Measurements from ENCODE around the gene AP3B1. TPM values are rescaled to one million over a fixed set of nuclear protein-coding genes. Genes with fewer than 3 reads are reported as not detected.
A peak's percentile ranks its signal among the peaks of the same experiment; 100 is the strongest.
"Not testable (repeated sequence)": the region's sequence is repeated elsewhere in the genome, so short reads cannot be mapped to it uniquely, and the experiment has no call there.

Gene AP3B1
- total RNA-seq, 1 donor from 2014 or later = 42.0 TPM

DNA sequence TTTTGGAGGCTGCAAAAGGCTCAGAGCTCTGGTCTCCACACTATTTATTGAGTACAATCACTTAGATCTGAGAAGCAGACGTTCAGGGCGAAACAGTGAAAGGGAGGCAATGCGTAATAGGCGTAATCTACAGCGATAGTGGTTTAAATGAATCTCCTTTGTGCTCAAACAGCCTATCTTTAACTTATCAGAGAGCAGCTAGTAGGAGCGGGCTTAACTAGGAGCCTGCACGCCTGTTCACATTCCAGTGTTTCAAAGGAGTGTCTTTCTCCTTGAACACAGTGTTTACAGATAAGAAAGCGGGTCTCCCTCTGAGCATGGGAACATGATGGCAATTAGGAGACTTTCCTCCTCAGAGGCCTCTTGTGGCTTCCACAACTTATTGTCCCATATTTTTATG lies 49.4 kb downstream of the AP3B1 start:
- no peak for DNase-seq (ENCODE audit: low spot score in 2 of 2)
- FAIRE-seq = no peak

- no peak for DNase-seq (ENCODE audit: low spot score in 2 of 2)
- no peak for FAIRE-seq
Observed at GRCh38 chr5:78243639-78244038, 50.9 kb downstream of the AP3B1 start.

- DNase-seq (ENCODE audit: low spot score in 2 of 2) = no peak
- FAIRE-seq = no peak
Observed at GRCh38 chr5:78243091-78243490, 51.4 kb downstream of the AP3B1 start.

- FAIRE-seq (no peak), DNase-seq (ENCODE audit: low spot score in 2 of 2) (no peak)
Observed at GRCh38 chr5:78242001-78242400, 52.5 kb downstream of the AP3B1 start.

DNA sequence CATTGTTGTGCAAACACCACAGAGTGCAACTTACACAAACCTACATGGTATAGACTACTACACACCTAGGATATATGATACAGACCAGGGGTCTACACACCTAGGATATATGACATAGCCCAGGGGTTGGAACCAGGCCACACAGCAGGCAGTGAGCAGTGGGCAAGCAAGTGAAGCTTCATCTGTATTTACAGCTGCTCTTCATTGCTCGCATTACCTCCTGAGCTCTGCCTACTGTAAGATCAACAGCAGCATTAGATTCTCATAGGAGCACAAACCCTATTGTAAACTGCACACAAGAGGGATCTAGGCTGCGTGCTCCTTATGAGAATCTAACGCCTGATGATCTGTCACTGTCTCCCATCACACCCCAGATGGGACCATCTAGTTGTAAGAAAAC lies 56.6 kb downstream of the AP3B1 start:
- no peak for FAIRE-seq
- DNase-seq (ENCODE audit: low spot score in 2 of 2) = no peak

- FAIRE-seq (no peak), DNase-seq (ENCODE audit: low spot score in 2 of 2) (no peak)
Observed at GRCh38 chr5:78236046-78236445, 58.5 kb downstream of the AP3B1 start.

GRCh38 chr5:78235289-78235688 lies 59.2 kb downstream of the AP3B1 start:
- FAIRE-seq (no peak), DNase-seq (ENCODE audit: low spot score in 2 of 2) (no peak)

- DNase-seq (ENCODE audit: low spot score in 2 of 2) (no peak), FAIRE-seq (no peak)
Observed at GRCh38 chr5:78234804-78235203, 59.7 kb downstream of the AP3B1 start.

GRCh38 chr5:78232163-78232562 lies 62.3 kb downstream of the AP3B1 start:
- no peak for FAIRE-seq
- DNase-seq (ENCODE audit: low spot score in 2 of 2) = no peak

DNA sequence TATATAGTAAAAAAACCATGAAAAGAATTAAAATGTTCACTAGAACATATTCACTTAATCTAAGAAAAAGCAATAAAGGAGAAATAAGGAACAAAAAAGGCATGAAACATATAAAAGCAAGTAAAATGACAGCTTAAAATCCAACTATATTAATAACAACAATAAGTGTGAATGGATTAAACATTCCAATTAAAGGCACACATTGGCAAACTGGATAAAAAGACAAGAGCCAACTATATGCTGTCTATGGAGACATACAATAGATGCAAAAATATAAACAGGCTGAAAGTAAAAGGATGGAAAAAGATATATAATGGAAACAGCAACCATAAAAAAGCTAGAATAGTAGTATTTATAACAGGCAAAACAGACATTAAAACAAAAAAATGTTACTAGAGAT lies 70.1 kb downstream of the AP3B1 start:
- DNase-seq (ENCODE audit: low spot score in 2 of 2) (no peak), FAIRE-seq (no peak)

GRCh38 chr5:78221964-78222451 lies 72.5 kb downstream of the AP3B1 start:
- DNase-seq (ENCODE audit: low spot score in 2 of 2) (no peak), FAIRE-seq (no peak)

GRCh38 chr5:78221467-78221866 lies 73.0 kb downstream of the AP3B1 start:
- DNase-seq (ENCODE audit: low spot score in 2 of 2) = no peak
- no peak for FAIRE-seq

DNA sequence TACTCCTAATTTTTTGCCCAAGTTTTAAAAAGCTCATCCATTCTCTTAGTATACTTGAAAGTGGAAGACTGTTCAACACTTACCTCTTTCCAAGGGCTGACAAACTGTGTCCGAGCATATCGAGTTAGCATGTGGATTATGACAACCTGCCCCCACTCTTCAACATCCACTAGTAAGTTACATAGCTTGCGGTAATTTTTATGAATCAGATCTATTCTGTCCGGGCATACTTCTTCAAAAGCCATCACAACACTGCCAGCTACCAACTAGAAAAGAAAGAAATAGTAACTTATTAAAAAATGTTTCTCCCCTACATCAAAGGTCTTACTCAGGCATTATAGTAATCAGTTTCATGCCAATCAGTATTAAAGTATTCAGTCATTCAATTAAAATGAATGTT lies 78.5 kb downstream of the AP3B1 start:
- FAIRE-seq (no peak), DNase-seq (ENCODE audit: low spot score in 2 of 2) (no peak)

GRCh38 chr5:78215565-78215964 lies 78.9 kb downstream of the AP3B1 start:
- no peak for DNase-seq (ENCODE audit: low spot score in 2 of 2)
- FAIRE-seq = no peak

DNA sequence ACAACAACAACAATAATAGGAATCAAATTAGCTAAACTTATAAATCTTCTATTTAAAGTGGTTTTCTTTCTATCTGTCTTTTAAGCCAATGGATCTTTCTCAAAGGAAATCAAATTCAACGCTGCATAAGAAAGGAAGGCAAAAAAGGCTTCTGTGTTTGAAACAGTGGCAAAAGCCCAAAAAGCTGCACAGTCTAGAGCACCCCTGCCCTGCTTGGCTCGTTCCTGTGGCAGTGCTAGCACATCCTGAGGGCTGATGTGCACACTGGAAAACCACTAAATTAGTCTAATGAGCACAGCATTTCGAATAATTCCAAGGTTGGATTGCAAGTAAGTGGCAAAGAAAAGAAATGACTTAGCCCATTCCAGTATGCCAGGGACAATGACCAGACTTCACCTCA lies 80.7 kb downstream of the AP3B1 start:
- DNase-seq (ENCODE audit: low spot score in 2 of 2) = peak; percentile 2 to 3
- no peak for FAIRE-seq

GRCh38 chr5:78211052-78211451 lies 83.4 kb downstream of the AP3B1 start:
- FAIRE-seq (no peak), DNase-seq (ENCODE audit: low spot score in 2 of 2) (no peak)

DNA sequence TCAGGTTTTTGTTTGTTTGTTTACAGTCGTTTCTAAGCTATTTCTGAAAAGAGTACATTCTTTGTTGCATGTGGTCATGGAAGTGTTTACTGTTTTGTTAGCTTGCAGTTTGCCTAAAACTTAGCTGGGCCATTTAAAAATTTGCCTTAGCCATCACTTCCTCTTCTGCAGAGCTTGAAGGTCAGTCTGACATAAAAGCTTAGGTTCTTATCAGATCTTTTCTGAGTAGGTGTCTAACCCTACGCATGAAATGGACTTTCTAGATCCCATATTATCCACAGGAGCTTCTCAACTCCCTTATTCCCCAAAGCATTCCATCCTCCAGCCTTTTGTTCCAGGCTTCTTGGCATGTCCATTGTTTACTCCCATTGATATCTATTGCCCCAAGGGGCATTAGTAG lies 90.3 kb downstream of the AP3B1 start:
- FAIRE-seq = no peak
- DNase-seq (ENCODE audit: low spot score in 2 of 2) = no peak

DNA sequence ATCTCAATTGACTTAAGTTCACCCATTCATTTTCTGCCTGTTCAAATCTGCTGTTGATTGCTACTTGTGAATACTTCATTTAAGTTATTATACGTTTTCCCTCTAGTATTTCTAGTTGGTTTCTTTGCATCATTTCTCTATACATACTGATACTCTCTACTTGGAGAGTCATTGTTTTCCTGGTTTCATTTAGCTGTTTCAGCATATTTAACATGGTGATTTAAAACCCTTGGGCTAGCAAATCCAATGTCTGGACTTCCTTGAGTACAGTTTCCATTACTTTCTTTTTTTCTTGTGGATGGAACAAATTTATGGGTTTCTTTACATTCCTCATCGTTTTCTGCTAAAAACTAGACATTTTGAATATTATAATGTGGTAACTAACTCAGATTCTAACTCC lies 90.7 kb downstream of the AP3B1 start:
- DNase-seq (ENCODE audit: low spot score in 2 of 2) (no peak), FAIRE-seq (no peak)

DNA sequence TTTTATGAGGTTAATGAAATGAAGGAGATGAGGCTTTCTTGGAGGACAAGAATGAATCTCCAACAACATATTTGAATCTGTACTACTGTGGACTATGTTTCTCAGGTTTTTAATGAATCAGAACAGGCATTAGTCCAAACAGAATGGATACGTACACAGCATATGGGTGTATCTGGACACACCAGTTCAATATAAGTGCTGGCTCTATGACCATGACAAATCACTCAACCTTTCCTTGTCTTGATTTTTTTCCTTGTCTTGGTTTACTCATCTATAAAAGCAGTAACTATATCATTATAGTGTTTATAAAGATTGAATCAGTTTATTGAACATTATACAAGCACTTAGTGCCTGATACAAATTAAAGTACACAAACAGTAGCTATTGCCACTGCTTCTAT lies 104.1 kb downstream of the AP3B1 start:
- DNase-seq (ENCODE audit: low spot score in 2 of 2) (no peak), FAIRE-seq (no peak)

GRCh38 chr5:78188681-78189080 lies 105.8 kb downstream of the AP3B1 start:
- not testable (repeated sequence) for DNase-seq (ENCODE audit: low spot score in 2 of 2); FAIRE-seq

DNA sequence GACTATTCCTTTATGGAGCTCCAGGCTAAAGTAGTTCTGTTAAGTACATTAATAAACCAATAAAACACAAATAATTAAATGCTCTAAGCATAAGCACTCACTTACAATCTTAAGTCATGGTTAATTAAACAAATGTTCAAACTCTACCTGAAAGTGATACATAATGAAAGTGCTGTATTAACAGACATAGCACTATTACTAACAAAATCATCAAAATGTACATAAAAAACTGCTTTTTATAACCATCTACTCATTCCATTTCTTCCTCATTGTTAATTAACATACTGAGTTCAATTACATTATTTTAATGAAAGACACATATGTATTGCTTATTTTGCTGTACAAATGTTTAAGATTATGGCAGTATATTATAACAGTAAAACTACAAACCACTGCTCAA lies 107.3 kb downstream of the AP3B1 start:
- no peak for DNase-seq (ENCODE audit: low spot score in 2 of 2)
- FAIRE-seq = no peak

DNA sequence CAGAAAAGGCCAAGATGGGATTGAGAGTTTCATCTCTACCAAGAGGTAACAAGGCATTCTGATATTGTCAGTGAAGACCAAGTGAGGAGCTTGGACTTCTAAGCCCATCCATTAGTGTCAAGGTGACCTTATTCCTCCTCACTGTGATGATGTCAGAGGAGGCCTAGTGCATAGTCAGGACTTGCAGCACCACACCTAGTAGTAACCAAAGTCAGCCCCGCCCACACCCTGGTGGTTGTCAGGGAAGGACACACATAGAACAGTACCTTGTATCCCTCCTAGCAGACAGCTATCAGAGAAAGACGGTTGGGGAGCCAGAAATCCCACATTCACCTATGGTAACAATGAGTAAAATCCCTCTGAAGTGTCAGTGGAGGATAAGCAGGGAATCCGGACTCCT lies 111.7 kb downstream of the AP3B1 start:
- DNase-seq (ENCODE audit: low spot score in 2 of 2) (no peak), FAIRE-seq (no peak)

- FAIRE-seq (no peak), DNase-seq (ENCODE audit: low spot score in 2 of 2) (no peak)
Observed at GRCh38 chr5:78178356-78178755, 116.1 kb downstream of the AP3B1 start.
